GM12878 (cell line): ENCODE measurements around the gene SP1. TPM values are rescaled to one million over a fixed set of nuclear protein-coding genes. Genes with fewer than 3 reads are reported as not detected.

Experiments
- ATAC-seq: fragments of 200-7000 bp; cut with Tn5 transposase; 3 replicates; pipeline ENCODE4 v1.9.1; 2020; ENCODE audit warnings: mild to moderate bottlenecking, moderate library complexity
- BruUV-seq: library from RNA; stranded (reverse); fragments of 400-500 nt; replicated peaks from 2 replicates; lab custom pipeline; 2021; lab: Mats Ljungman, UMichigan
- CTCF ChIA-PET: fragments of 300-600 bp; sonication (Branson Sonifier 250); formaldehyde crosslinking; extraction: SDS; loops from one replicate; lab custom pipeline; 2021; ENCODE audit warnings: inconsistent platforms; lab: Yijun Ruan, JAX
- POLR2A ChIA-PET: fragments of 350-600 bp; formaldehyde crosslinking; extraction: SDS; loops from one replicate; lab custom pipeline; 2021; ENCODE audit warnings: inconsistent platforms; lab: Charles Lee
- RAD21 ChIA-PET: fragments of 300-600 bp; sonication (Branson Sonifier 250); formaldehyde crosslinking; loops from one replicate; lab custom pipeline; 2023; ENCODE audit warnings: antibody characterized with exemption; ENCODE audit not compliant: unreplicated experiment; lab: Charles Lee
- SMC1A ChIA-PET: fragments of 300-600 bp; sonication (Branson Sonifier 250); formaldehyde crosslinking; loops from one replicate; lab custom pipeline; 2023; ENCODE audit not compliant: unreplicated experiment, uncharacterized antibody; lab: Charles Lee
- DNase-seq: peaks from one replicate; pipeline ENCODE4 v3.0.0-alpha.2; 2011; ENCODE audit warnings: low read depth, low spot score
- FAIRE-seq: peaks from 3 replicates; lab custom pipeline; 2011; peaks lifted over from hg19 to GRCh38; lab: Jason Lieb, UNC
- H2AFZ ChIP-seq: 2 replicates; pipeline ENCODE4 v1.6.0; 2011; ENCODE audit warnings: low read depth, low read length, control low read depth; ENCODE audit not compliant: control insufficient read depth
- H3K27ac ChIP-seq: 2 replicates; pipeline ENCODE4 v1.5.1; 2011; ENCODE audit warnings: control low read depth; ENCODE audit not compliant: control insufficient read depth, insufficient read depth
- H3K27me3 ChIP-seq, 2 experiments: replicated peaks in 1 of 2; 2 replicates each; pipeline versions ENCODE4 v1.6.0 to v1.6.1; 2011; ENCODE audit warnings: low read length in 1 of 2; ENCODE audit not compliant: control insufficient read depth in 2 of 2, insufficient read depth in 2 of 2
- H3K36me3 ChIP-seq, 2 experiments: 2 replicates each; pipeline ENCODE4 v1.5.1; 2011; ENCODE audit warnings: low read length in 1 of 2; ENCODE audit not compliant: control insufficient read depth in 2 of 2, insufficient read depth in 2 of 2
- H3K4me1 ChIP-seq: 2 replicates; pipeline ENCODE4 v1.6.1; 2011; ENCODE audit warnings: mild to moderate bottlenecking, low read length, moderate library complexity, mixed read lengths; ENCODE audit not compliant: control insufficient read depth, insufficient read depth
- H3K4me2 ChIP-seq: 2 replicates; pipeline ENCODE4 v1.6.0; 2011; ENCODE audit warnings: control low read depth; ENCODE audit not compliant: control insufficient read depth, insufficient read depth
- H3K4me3 ChIP-seq: fragments of 200-600 bp; sonication (generic); 2 replicates; pipeline ENCODE4 v1.5.1; 2016
- H3K79me2 ChIP-seq: 2 replicates; pipeline ENCODE4 v1.6.0; 2011; ENCODE audit warnings: low read length; ENCODE audit not compliant: control insufficient read depth, insufficient read depth
- H3K9ac ChIP-seq: 2 replicates; pipeline ENCODE4 v1.8.0; 2011; ENCODE audit warnings: low read length, control low read depth, mixed read lengths; ENCODE audit not compliant: control insufficient read depth, insufficient read depth
- H3K9me3 ChIP-seq: replicated peaks from 3 replicates; pipeline ENCODE4 v1.5.1; 2011; ENCODE audit warnings: mild to moderate bottlenecking, low read length; ENCODE audit not compliant: control insufficient read depth, insufficient read depth
- H4K20me1 ChIP-seq: 2 replicates; pipeline ENCODE4 v1.6.0; 2011; ENCODE audit not compliant: control insufficient read depth, insufficient read depth
- KLF5 ChIP-seq: fragments of 450-650 bp; IDR thresholded peaks from 2 replicates; pipeline ENCODE4 v1.6.1; 2014; ENCODE audit warnings: mild to moderate bottlenecking; ENCODE audit not compliant: partially characterized antibody
- WGBS: methylation state at CpG from one replicate; pipeline ENCODE4 v1.1.6; 2016; ENCODE audit warnings: low lambda C conversion rate; ENCODE audit not compliant: insufficient replicate concordance, insufficient coverage; ENCODE audit errors: missing lambda C conversion rate; 5-methylcytosine and 5-hydroxymethylcytosine counted together
- in situ Hi-C: fragments of 300-500 bp; cut with MboI; formaldehyde crosslinking; loops from 9 replicates; pipeline ENCODE4 v1.14.3; 2018; ENCODE audit warnings: mixed read lengths
- intact Hi-C: fragments of 100-400 bp; cut with micrococcal nuclease; formaldehyde crosslinking; loops from one replicate; pipeline ENCODE4 v1.14.2; 2022; ENCODE audit not compliant: unreplicated experiment
- polyA plus RNA-seq, 11 experiments: library from polyadenylated mRNA; depleted of rRNA in 4 of 11; unstranded in 6 of 11; stranded (reverse) in 5 of 11; fragments of >200 nt; fragmentation: Nextera tagmentation in 4 of 11; fragmentation: Illumina TruSeq in 1 of 11; extraction: Ambion mirVana in 4 of 11; extraction: Trizol in 1 of 11; gene quantifications; 1 replicate in 1 of 11; 2 replicates in 10 of 11; pipeline versions ENCODE4 v1.2.1 to v1.2.3, GENCODE V29; 2011 to 2016; ENCODE audit warnings: inconsistent platforms in 2 of 11, missing spikeins in 2 of 11, low read depth in 1 of 11
- total RNA-seq, 4 experiments: library from RNA; depleted of rRNA in 3 of 4; stranded (reverse); fragments of >200 nt in 3 of 4; fragmentation: Illumina TruSeq in 1 of 4; extraction: Trizol in 1 of 4; gene quantifications; 2 replicates each; pipeline versions ENCODE4 v1.2.1 to v1.2.3, GENCODE V29; 2013 to 2021
- TF ChIP-seq, protein P1 (sequence below): fragments of 450-650 bp; IDR thresholded peaks from 2 replicates; pipeline ENCODE4 v1.6.1; 2017; ENCODE audit warnings: low read depth, mild to moderate bottlenecking, moderate library complexity

SP1 gene
- total and polyA plus RNA-seq, 10 of the 15 experiments (the other 5 are each of a cell fraction or from before 2014, with no cell fraction given) = 3.3 to 52.0 (median 25.2) TPM

DNA sequence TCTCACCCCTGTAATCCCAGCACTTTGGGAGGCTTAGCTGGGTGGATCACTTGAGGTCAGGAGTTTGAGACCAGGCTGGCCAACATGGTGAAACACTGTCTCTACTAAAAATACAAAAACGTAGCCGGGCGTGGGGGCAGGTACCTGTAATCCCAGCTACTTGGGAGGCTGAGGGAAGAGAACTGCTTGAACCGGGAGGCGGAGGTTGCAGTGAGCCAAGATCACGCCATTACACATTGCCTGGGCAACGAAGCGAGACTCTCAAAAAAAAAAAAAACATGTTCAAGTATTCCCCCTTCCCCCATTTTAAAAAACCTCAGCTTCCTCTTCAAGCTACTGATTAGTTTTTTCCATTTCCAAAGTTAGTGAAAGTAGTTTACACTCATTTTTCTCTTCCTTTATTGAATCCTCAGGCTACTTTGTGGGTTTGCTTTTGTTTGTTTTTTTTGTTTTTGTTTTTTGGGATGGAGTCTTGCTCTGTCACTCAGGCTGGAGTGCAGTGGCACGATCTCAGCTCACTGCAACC lies 37.4 kb downstream of the SP1 start (continued):
- TF ChIP-seq, protein P1, sequence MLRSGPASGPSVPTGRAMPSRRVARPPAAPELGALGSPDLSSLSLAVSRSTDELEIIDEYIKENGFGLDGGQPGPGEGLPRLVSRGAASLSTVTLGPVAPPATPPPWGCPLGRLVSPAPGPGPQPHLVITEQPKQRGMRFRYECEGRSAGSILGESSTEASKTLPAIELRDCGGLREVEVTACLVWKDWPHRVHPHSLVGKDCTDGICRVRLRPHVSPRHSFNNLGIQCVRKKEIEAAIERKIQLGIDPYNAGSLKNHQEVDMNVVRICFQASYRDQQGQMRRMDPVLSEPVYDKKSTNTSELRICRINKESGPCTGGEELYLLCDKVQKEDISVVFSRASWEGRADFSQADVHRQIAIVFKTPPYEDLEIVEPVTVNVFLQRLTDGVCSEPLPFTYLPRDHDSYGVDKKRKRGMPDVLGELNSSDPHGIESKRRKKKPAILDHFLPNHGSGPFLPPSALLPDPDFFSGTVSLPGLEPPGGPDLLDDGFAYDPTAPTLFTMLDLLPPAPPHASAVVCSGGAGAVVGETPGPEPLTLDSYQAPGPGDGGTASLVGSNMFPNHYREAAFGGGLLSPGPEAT = peak; percentile 89
- TF ChIP-seq, all 136 proteins: peak for 22; not testable (repeated sequence) for 114

DNA sequence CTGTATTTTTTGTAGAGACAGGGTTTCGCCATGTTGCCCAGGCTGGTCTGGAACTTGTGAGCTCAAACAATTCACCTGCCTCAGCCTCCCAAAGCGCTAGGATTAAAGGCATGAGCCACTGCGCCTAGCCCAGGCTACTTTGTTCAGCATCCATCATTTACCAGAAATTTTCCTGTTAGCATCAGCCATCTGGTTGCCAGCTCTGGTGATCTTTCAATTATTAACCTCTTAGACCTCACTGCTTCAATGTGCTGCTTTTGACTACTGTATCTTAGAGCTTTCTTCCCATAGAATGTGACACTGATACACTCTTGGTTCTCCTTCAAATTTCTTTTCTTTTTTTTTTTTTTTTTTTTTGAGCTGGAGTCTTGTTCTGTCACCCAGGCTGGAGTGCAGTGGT lies 38.2 kb downstream of the SP1 start:
- BruUV-seq = no TSS peak
- ATAC-seq = peak; percentile 18; the same call in 1 of the 3 replicates
- H3K79me2 ChIP-seq = no peaks in the 10 kb centered on the region
- DNase-seq = no peak
- intact Hi-C loops (no loop called here), in situ Hi-C loops (no loop called here)
- H3K27me3 ChIP-seq = no peaks in the 10 kb centered on the region
- whole genome bisulfite sequencing = 98% methylated on average over 3 of the region's 3 CpGs
- no peak for FAIRE-seq
- H3K4me2 ChIP-seq = no peak overlapping the region
- no peak overlapping the region for H2AFZ ChIP-seq
- peaks cover 0 to 3% of the 10 kb centered on the region in 2 experiments; a peak in 1 of 4 replicates for H3K36me3 ChIP-seq
- no peak for TF ChIP-seq KLF5
- CTCF ChIA-PET = interaction anchor here (0.6 to 3.0 kb wide), 13 partner anchors 30 to 97 kb away, joined by 3 to 29 read pairs (median 8); partner anchors contain the start of genes AAAS and SP1
- no peak overlapping the region for H3K9ac ChIP-seq
- POLR2A ChIA-PET = interaction anchor here (0.6 to 2.7 kb wide), 11 partner anchors 23 to 278 kb away, joined by 3 to 24 read pairs (median 5); partner anchors contain the start of genes PRR13 and SP1
- SMC1A ChIA-PET = interaction anchor here (0.7 to 5.7 kb wide), 11 partner anchors 10 to 94 kb away, joined by 3 to 64 read pairs (median 4); partner anchors contain the start of gene PRR13
- no peaks in the 10 kb centered on the region for H4K20me1 ChIP-seq
- no peak overlapping the region for H3K4me3 ChIP-seq
- H3K9me3 ChIP-seq = no peaks in the 10 kb centered on the region
- H3K4me1 ChIP-seq = peaks cover 22% of the 10 kb centered on the region
- RAD21 ChIA-PET = interaction anchor here (0.6 to 3.0 kb wide), 9 partner anchors 30 to 797 kb away, joined by 3 to 34 read pairs (median 11); partner anchors contain the start of gene SP1
- H3K27ac ChIP-seq = no peak overlapping the region
